ENCODE results near the gene XRCC6. TPM values are rescaled to one million over a fixed set of nuclear protein-coding genes. Genes with fewer than 3 reads are reported as not detected.
A peak's percentile ranks its signal among the peaks of the same experiment; 100 is the strongest.

Gene XRCC6
- total and polyA plus RNA-seq, 2 of the 13 experiments (the other 11 are each of a cell fraction or from before 2014, with no cell fraction given): 124 to 625 TPM

GRCh38 chr22:41654322-41654721 lies 33.2 kb downstream of the XRCC6 start (continued):
- TF ChIP-seq TSC22D2 (CRISPR knock-in tag; IDR thresholded peaks at IDR 0.05; ENCODE audit: borderline replicate concordance) (no peak), NFKBIZ (CRISPR knock-in tag; IDR thresholded peaks at IDR 0.05) (no peak), ZNF292 (CRISPR knock-in tag; IDR thresholded peaks at IDR 0.05; ENCODE audit: borderline replicate concordance, low read depth) (0 out of 2 replicates have a peak, but pooled peaks have one; percentile 24), AKAP8 (CRISPR knock-in tag; IDR thresholded peaks at IDR 0.05) (0 out of 2 replicates have a peak, but pooled peaks have one; percentile 48), SALL1 (CRISPR knock-in tag; IDR thresholded peaks at IDR 0.05) (peak; percentile 49; the same call in 1 of the 2 replicates), ZNF609 (CRISPR knock-in tag; IDR thresholded peaks at IDR 0.05; ENCODE audit: borderline replicate concordance) (no peak), PLRG1 (conservative IDR thresholded peaks at IDR 0.05) (no peak), RNF2 (conservative IDR thresholded peaks at IDR 0.05; ENCODE audit: low read depth) (no peak), GMEB1 (CRISPR knock-in tag; IDR thresholded peaks at IDR 0.05; ENCODE audit: borderline replicate concordance) (no peak), SOX13 (IDR thresholded peaks at IDR 0.05) (no peak), SOX13 (CRISPR knock-in tag; conservative IDR thresholded peaks at IDR 0.05 in 1 of 2, IDR thresholded peaks at IDR 0.05 in 1 of 2) (peak in 1 of 2 experiments; percentile 17; a peak in 1 of 4 replicates), ZFP36L1 (CRISPR knock-in tag; IDR thresholded peaks at IDR 0.05) (no peak), GABPA (IDR thresholded peaks at IDR 0.05; ENCODE audit: low read depth, low read length) (no peak), GABPA (CRISPR knock-in tag; IDR thresholded peaks at IDR 0.05; ENCODE audit: low read depth) (peak; percentile 43), FOXP4 (CRISPR knock-in tag; IDR thresholded peaks at IDR 0.05) (0 out of 2 replicates have a peak, but pooled peaks have one; percentile 33), ZNF574 (CRISPR knock-in tag; IDR thresholded peaks at IDR 0.05) (peak; percentile 22; the same call in 1 of the 2 replicates), ELF3 (CRISPR knock-in tag; IDR thresholded peaks at IDR 0.05) (peak; percentile 64; the same call in 1 of the 2 replicates), MAFK (conservative IDR thresholded peaks at IDR 0.05 in 1 of 2, IDR thresholded peaks at IDR 0.05 in 1 of 2; ENCODE audit: low read length in 2 of 2) (peak in 1 of 2 experiments; percentile 27; a peak in 1 of 4 replicates), DR1 (CRISPR knock-in tag; IDR thresholded peaks at IDR 0.05) (no peak)
